ENCODE measurements around the gene AANAT. TPM values are rescaled to one million over a fixed set of nuclear protein-coding genes. Genes with fewer than 3 reads are reported as not detected.

The AANAT gene
- total RNA-seq, 1 experiment from 2014 or later: not detected

DNA sequence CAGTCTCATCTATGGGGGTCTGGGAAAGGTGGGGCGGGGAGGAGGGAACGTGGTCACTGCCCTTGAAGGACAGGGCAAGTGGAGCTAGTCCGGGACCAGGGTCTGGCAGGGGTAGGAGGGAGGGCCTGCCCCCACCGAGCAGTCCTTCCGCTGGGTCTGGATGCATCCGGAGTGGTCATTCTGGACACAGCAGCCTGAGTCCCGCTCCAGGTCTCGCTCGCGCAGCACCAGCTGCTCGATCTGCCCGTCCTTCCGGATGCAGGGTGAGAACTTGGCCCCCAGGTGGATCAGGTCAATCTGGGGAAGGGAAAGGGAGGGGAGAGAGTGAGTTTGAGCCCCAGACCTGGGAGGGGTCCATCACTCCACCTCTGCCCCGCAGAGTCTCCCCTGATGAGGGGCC is 6.8 kb downstream of the AANAT start:
- H3K9me3 ChIP-seq (ENCODE audit: insufficient read depth, low read depth): no peaks in the 10 kb centered on the region
- intact Hi-C loops (cut with micrococcal nuclease; ENCODE audit: unreplicated experiment): no loop called here
- H3K79me2 ChIP-seq (ENCODE audit: low read depth): no peaks in the 10 kb centered on the region
- no peaks in the 10 kb centered on the region for H3F3A ChIP-seq (ENCODE audit: insufficient read depth, low read depth)
- no peaks in the 10 kb centered on the region for H3K27me3 ChIP-seq (ENCODE audit: insufficient read depth, low read depth)
- TF ChIP-seq, protein P1, sequence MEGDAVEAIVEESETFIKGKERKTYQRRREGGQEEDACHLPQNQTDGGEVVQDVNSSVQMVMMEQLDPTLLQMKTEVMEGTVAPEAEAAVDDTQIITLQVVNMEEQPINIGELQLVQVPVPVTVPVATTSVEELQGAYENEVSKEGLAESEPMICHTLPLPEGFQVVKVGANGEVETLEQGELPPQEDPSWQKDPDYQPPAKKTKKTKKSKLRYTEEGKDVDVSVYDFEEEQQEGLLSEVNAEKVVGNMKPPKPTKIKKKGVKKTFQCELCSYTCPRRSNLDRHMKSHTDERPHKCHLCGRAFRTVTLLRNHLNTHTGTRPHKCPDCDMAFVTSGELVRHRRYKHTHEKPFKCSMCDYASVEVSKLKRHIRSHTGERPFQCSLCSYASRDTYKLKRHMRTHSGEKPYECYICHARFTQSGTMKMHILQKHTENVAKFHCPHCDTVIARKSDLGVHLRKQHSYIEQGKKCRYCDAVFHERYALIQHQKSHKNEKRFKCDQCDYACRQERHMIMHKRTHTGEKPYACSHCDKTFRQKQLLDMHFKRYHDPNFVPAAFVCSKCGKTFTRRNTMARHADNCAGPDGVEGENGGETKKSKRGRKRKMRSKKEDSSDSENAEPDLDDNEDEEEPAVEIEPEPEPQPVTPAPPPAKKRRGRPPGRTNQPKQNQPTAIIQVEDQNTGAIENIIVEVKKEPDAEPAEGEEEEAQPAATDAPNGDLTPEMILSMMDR (conservative IDR thresholded peaks at IDR 0.05): no peak
- no peak for TF ChIP-seq EZH2 (IDR thresholded peaks at IDR 0.05; ENCODE audit: low read depth)
- H3K9me2 ChIP-seq (ENCODE audit: insufficient read depth): no peaks in the 10 kb centered on the region
- H2AFZ ChIP-seq: no peak overlapping the region
- H3K27ac ChIP-seq: no peak overlapping the region
- DNase-seq: no peak
- BruUV-seq (replicated peaks): no TSS peak
- no peaks in the 10 kb centered on the region for H3K4me1 ChIP-seq (replicated peaks; ENCODE audit: insufficient read depth)
- POLR2A ChIA-PET (ENCODE audit: unreplicated experiment): interaction anchor here (0.7 kb wide), 1 partner anchor 246 kb away, joined by 4 read pairs; no protein-coding TSS in a partner anchor
- no peaks in the 10 kb centered on the region for H4K20me1 ChIP-seq (ENCODE audit: insufficient read depth)
- H3K36me3 ChIP-seq (ENCODE audit: low read depth): no peaks in the 10 kb centered on the region
- no peak overlapping the region for H3K4me2 ChIP-seq
- no peak overlapping the region for H3K4me3 ChIP-seq
- CTCF ChIA-PET: no interaction called here

DNA sequence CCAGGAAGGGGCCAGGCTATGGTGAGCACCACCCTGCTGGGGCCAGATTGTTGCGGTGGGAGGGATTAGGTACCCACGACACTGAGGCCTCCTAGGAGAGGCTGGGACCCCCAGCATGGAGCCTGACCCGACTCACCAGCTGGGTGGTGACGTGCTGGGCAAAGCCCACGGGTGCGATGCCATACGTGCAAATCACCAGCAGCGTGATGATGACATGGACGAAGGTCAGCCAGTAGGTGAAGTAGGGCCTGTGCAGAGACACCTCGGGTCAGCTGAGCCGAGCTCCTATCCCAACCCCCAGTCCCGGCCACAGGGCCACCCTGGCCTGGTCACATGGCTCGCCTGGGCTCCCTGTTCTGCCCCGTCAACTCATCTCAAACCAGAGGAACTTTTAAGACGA is 7.5 kb downstream of the AANAT start:
- no peaks in the 10 kb centered on the region for H3K36me3 ChIP-seq (ENCODE audit: low read depth)

DNA sequence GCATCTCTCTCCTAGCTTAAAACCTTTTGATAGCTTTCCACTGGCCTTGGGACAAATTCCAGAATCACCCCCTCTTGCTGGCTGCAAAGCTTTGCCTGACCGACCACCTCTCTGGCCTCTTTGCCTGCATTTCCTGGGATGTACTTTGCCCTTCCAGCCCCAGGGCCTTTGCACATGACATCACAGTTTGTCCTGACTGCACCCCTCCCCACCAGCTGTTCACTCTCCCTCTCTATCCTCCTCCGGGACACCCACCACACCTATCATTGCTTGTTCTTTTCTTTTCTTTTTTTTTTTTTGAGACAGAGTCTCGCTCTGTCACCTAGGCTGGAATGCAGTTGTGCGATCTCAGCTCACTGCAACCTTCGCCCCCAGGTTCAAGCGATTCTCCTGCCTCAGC is 7.9 kb downstream of the AANAT start:
- TF ChIP-seq, protein P1 (conservative IDR thresholded peaks at IDR 0.05): no peak
- no peak for TF ChIP-seq EZH2 (IDR thresholded peaks at IDR 0.05; ENCODE audit: low read depth)
- Histone ChIP-seq H3F3A (ENCODE audit: insufficient read depth, low read depth) (no peaks in the 10 kb centered on the region), H3K27ac (no peak overlapping the region), H3K27me3 (ENCODE audit: insufficient read depth, low read depth) (no peaks in the 10 kb centered on the region), H3K4me1 (replicated peaks; ENCODE audit: insufficient read depth) (no peaks in the 10 kb centered on the region), H3K9me3 (ENCODE audit: insufficient read depth, low read depth) (no peaks in the 10 kb centered on the region), H2AFZ (no peak overlapping the region), H4K20me1 (ENCODE audit: insufficient read depth) (no peaks in the 10 kb centered on the region), H3K4me2 (no peak overlapping the region), H3K79me2 (ENCODE audit: low read depth) (no peaks in the 10 kb centered on the region), H3K36me3 (ENCODE audit: low read depth) (no peaks in the 10 kb centered on the region), H3K4me3 (no peak overlapping the region), H3K9me2 (ENCODE audit: insufficient read depth) (no peaks in the 10 kb centered on the region)
- intact Hi-C loops (cut with micrococcal nuclease; ENCODE audit: unreplicated experiment): no loop called here
- ChIA-PET POLR2A (ENCODE audit: unreplicated experiment) (interaction anchor here (0.6 kb wide), 1 partner anchor 57 kb away, joined by 3 read pairs; no protein-coding TSS in a partner anchor), CTCF (no interaction called here)
- DNase-seq: no peak
- no TSS peak for BruUV-seq (replicated peaks)

More for the DNA sequence above, 7.5 kb downstream of the AANAT start:
- intact Hi-C loops (cut with micrococcal nuclease; ENCODE audit: unreplicated experiment): no loop called here
- H3K27me3 ChIP-seq (ENCODE audit: insufficient read depth, low read depth): no peaks in the 10 kb centered on the region
- no peak overlapping the region for H2AFZ ChIP-seq
- no peak overlapping the region for H3K4me3 ChIP-seq
- H3K27ac ChIP-seq: no peak overlapping the region
- no peak for DNase-seq
- TF ChIP-seq EZH2 (IDR thresholded peaks at IDR 0.05; ENCODE audit: low read depth): no peak
- TF ChIP-seq, protein P1 (conservative IDR thresholded peaks at IDR 0.05): no peak
- ChIA-PET CTCF (no interaction called here), POLR2A (ENCODE audit: unreplicated experiment) (interaction anchor here (0.6 to 0.7 kb wide), 3 partner anchors 58 to 246 kb away, joined by 3 to 4 read pairs (median 3); no protein-coding TSS in a partner anchor)
- no peaks in the 10 kb centered on the region for H3K4me1 ChIP-seq (replicated peaks; ENCODE audit: insufficient read depth)
- no peak overlapping the region for H3K4me2 ChIP-seq
- no peaks in the 10 kb centered on the region for H4K20me1 ChIP-seq (ENCODE audit: insufficient read depth)
- no peaks in the 10 kb centered on the region for H3K9me3 ChIP-seq (ENCODE audit: insufficient read depth, low read depth)
- no TSS peak for BruUV-seq (replicated peaks)
- H3K79me2 ChIP-seq (ENCODE audit: low read depth): no peaks in the 10 kb centered on the region
- no peaks in the 10 kb centered on the region for H3F3A ChIP-seq (ENCODE audit: insufficient read depth, low read depth)
- H3K9me2 ChIP-seq (ENCODE audit: insufficient read depth): no peaks in the 10 kb centered on the region

Data from PC-9 (cell line).